H9 (cell line): ENCODE measurements around the gene HSPA1L. TPM values are rescaled to one million over a fixed set of nuclear protein-coding genes. Genes with fewer than 3 reads are reported as not detected.

Experiments
- DNase-seq: peaks from one replicate; pipeline ENCODE4 v3.0.0-alpha.2; 2017
- H2AFZ ChIP-seq: one replicate; pipeline ENCODE4 v1.6.1; 2013; ENCODE audit warnings: mild to moderate bottlenecking, low read length, control low read depth, moderate library complexity
- H2AK5ac ChIP-seq: 2 replicates; pipeline ENCODE4 v1.6.1; 2013; ENCODE audit warnings: low read length, control low read depth, mixed read lengths; ENCODE audit not compliant: insufficient read length
- H2BK120ac ChIP-seq: one replicate; pipeline ENCODE4 v1.6.1; 2013; ENCODE audit warnings: low read depth, mild to moderate bottlenecking, low read length, control low read depth, inconsistent platforms; ENCODE audit not compliant: poor library complexity, severe bottlenecking
- H2BK12ac ChIP-seq: 2 replicates; pipeline ENCODE4 v1.6.1; 2013; ENCODE audit warnings: low read length, control low read depth, mixed read lengths, low read depth; ENCODE audit not compliant: insufficient read length
- H2BK15ac ChIP-seq: 2 replicates; pipeline ENCODE4 v1.6.1; 2013; ENCODE audit warnings: low read depth, low read length, control low read depth
- H2BK20ac ChIP-seq: one replicate; pipeline ENCODE4 v1.6.1; 2013; ENCODE audit warnings: low read depth, mild to moderate bottlenecking, low read length, control low read depth, inconsistent platforms; ENCODE audit not compliant: poor library complexity, severe bottlenecking
- H2BK5ac ChIP-seq: 2 replicates; pipeline ENCODE4 v1.6.1; 2013; ENCODE audit warnings: low read length, control low read depth, mixed read lengths; ENCODE audit not compliant: insufficient read length
- H3K14ac ChIP-seq: 2 replicates; pipeline ENCODE4 v1.6.1; 2013; ENCODE audit warnings: low read length, control low read depth; ENCODE audit not compliant: insufficient read depth
- H3K18ac ChIP-seq: 2 replicates; pipeline ENCODE4 v1.6.1; 2013; ENCODE audit warnings: low read depth, mild to moderate bottlenecking, mixed read lengths, low read length, control low read depth; ENCODE audit not compliant: insufficient read length
- H3K23ac ChIP-seq: 2 replicates; pipeline ENCODE4 v1.6.1; 2013; ENCODE audit warnings: low read length, control low read depth, mixed read lengths, low read depth; ENCODE audit not compliant: insufficient read length
- H3K23me2 ChIP-seq: 2 replicates; pipeline ENCODE4 v1.6.1; 2013; ENCODE audit warnings: low read depth, mild to moderate bottlenecking, mixed read lengths, low read length, control low read depth; ENCODE audit not compliant: insufficient read length, poor library complexity, severe bottlenecking
- H3K27ac ChIP-seq: 2 replicates; pipeline ENCODE4 v1.5.1; 2013; ENCODE audit warnings: low read length, control low read depth, mixed read lengths, low read depth; ENCODE audit not compliant: insufficient read length
- H3K27me3 ChIP-seq: 2 replicates; pipeline ENCODE4 v1.6.1; 2013; ENCODE audit warnings: low read length, control low read depth, inconsistent platforms; ENCODE audit not compliant: insufficient read depth
- H3K4ac ChIP-seq: 2 replicates; pipeline ENCODE4 v1.6.1; 2013; ENCODE audit warnings: low read depth, mild to moderate bottlenecking, control low read depth, inconsistent platforms, low read length, moderate library complexity
- H3K4me1 ChIP-seq: 2 replicates; pipeline ENCODE4 v1.6.1; 2013; ENCODE audit warnings: low read length, control low read depth, inconsistent platforms; ENCODE audit not compliant: insufficient read depth
- H3K4me2 ChIP-seq: 2 replicates; pipeline ENCODE4 v1.6.1; 2013; ENCODE audit warnings: low read length, control low read depth, mixed read lengths; ENCODE audit not compliant: insufficient read length, insufficient read depth
- H3K56ac ChIP-seq: 2 replicates; pipeline ENCODE4 v1.6.1; 2013; ENCODE audit warnings: low read depth, mild to moderate bottlenecking, mixed read lengths, low read length, control low read depth; ENCODE audit not compliant: insufficient read length
- H3K79me1 ChIP-seq: 2 replicates; pipeline ENCODE4 v1.6.1; 2013; ENCODE audit warnings: low read depth, mild to moderate bottlenecking, moderate library complexity, low read length, control low read depth, inconsistent platforms; ENCODE audit not compliant: insufficient read depth, poor library complexity, severe bottlenecking
- H3K79me2 ChIP-seq: 2 replicates; pipeline ENCODE4 v1.6.1; 2013; ENCODE audit warnings: low read length, control low read depth, inconsistent platforms; ENCODE audit not compliant: insufficient read depth
- H3K9ac ChIP-seq: 2 replicates; pipeline ENCODE4 v1.6.1; 2013; ENCODE audit warnings: low read length, control low read depth, mixed read lengths; ENCODE audit not compliant: insufficient read length; ENCODE audit errors: extremely low read depth
- H3K9me3 ChIP-seq: one replicate; pipeline ENCODE4 v1.6.1; 2013; ENCODE audit warnings: low read depth, low read length, inconsistent platforms; ENCODE audit not compliant: control insufficient read depth
- H3T11ph ChIP-seq: one replicate; pipeline ENCODE4 v1.6.1; 2013; ENCODE audit warnings: mild to moderate bottlenecking, low read length, control low read depth, inconsistent platforms
- H4K20me1 ChIP-seq: one replicate; pipeline ENCODE4 v1.6.1; 2013; ENCODE audit not compliant: control insufficient read depth, insufficient read length, insufficient read depth
- H4K5ac ChIP-seq: 2 replicates; pipeline ENCODE4 v1.6.1; 2013; ENCODE audit warnings: low read depth, mild to moderate bottlenecking, mixed read lengths, low read length, control low read depth; ENCODE audit not compliant: insufficient read length
- H4K8ac ChIP-seq: replicated peaks from 2 replicates; pipeline ENCODE4 v1.6.1; 2013; ENCODE audit warnings: low read length, control low read depth, mixed read lengths, low read depth; ENCODE audit not compliant: insufficient read length
- H4K91ac ChIP-seq: 2 replicates; pipeline ENCODE4 v1.6.1; 2013; ENCODE audit warnings: low read depth, mild to moderate bottlenecking, moderate library complexity, mixed read lengths, low read length, control low read depth; ENCODE audit not compliant: insufficient read length
- H3K27ac Mint-ChIP-seq, 3 experiments: 2 replicates in 2 of 3; 3 replicates in 1 of 3; pipeline ENCODE4 v1.8.0; 2020 to 2021; ENCODE audit warnings: mixed read lengths in 3 of 3, mild to moderate bottlenecking in 1 of 3, moderate library complexity in 1 of 3
- H3K27me3 Mint-ChIP-seq: 2 replicates; pipeline ENCODE4 v1.8.0; 2021; ENCODE audit warnings: low read depth, mild to moderate bottlenecking, moderate library complexity, mixed read lengths
- H3K36me3 Mint-ChIP-seq, 3 experiments: 2 replicates in 2 of 3; 3 replicates in 1 of 3; pipeline ENCODE4 v1.8.0; 2020 to 2021; ENCODE audit warnings: low read depth in 3 of 3, mixed read lengths in 3 of 3; ENCODE audit not compliant: insufficient read depth in 1 of 3
- H3K4me1 Mint-ChIP-seq, 2 experiments: 2 replicates each; pipeline ENCODE4 v1.8.0; 2020; ENCODE audit warnings: mixed read lengths in 2 of 2
- H3K4me3 Mint-ChIP-seq, 2 experiments: 2 replicates in 1 of 2; 3 replicates in 1 of 2; pipeline ENCODE4 v1.8.0; 2020 to 2021; ENCODE audit warnings: mild to moderate bottlenecking in 2 of 2, mixed read lengths in 2 of 2, moderate library complexity in 1 of 2
- H3K9me3 Mint-ChIP-seq, 2 experiments: 2 replicates in 1 of 2; 3 replicates in 1 of 2; pipeline ENCODE4 v1.8.0; 2020; ENCODE audit warnings: mild to moderate bottlenecking in 2 of 2, mixed read lengths in 2 of 2, moderate library complexity in 1 of 2
- WGBS: extraction: QIAGEN DNeasy Blood & Tissue Kit; methylation state at CpG from one replicate; pipeline ENCODE4 v1.1.7; 2013; ENCODE audit warnings: missing lambda C conversion rate, low lambda C conversion rate, mixed read lengths; ENCODE audit not compliant: insufficient read length; ENCODE audit errors: extremely low coverage; 5-methylcytosine and 5-hydroxymethylcytosine counted together
- total RNA-seq: library from RNA; stranded (reverse); gene quantifications from 2 replicates; pipeline ENCODE4 v1.2.1, GENCODE V29; 2021
- TF ChIP-seq, protein P1 (sequence below): fragments of 200-600 bp; sonication (generic); conservative IDR thresholded peaks from 3 replicates; pipeline ENCODE4 v1.8.0; 2021; ENCODE audit warnings: antibody characterized with exemption, mild to moderate bottlenecking

HSPA1L gene
- total RNA-seq, 1 experiment from 2014 or later: 2.5 TPM

DNA sequence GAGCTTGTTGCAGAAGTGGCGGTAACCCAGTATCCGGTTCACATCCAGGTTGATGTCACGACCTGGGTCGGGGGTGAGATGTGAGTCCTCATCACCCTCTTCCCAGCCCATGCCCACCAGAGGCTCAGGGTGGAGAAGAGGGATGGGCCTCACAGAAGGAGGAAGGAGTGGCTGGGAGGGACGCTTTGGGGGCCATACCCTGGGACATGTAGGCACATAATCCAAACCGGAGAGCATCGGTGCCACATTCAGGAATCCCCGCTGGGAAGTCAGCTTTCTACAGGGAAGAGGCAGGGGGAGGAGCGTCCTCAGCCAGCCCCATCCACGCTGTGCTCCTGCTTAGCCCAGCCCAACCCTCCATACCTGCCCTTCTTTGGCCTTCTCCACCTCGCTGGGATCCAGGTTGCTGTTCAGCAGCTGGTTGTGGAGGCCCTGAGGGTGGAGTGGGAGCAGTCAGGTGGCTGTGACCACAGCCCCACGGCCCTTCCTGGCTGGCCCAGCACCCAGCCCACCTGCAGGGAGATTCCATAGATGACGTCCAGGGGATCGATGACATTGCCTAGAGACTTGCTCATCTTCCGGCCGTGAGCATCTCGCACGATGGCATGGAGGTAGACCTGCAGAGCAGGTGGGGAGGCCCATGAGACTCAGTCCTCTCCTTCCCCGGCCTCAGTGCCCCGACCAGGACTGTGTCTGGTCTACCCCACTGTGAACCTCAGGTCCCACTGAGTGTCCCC is 34.4 kb downstream of the HSPA1L start:
- H3K4me1 Mint-ChIP-seq: peaks cover 4 to 8% of the 10 kb centered on the region in 2 experiments; a peak in 3 of 4 replicates
- H3T11ph ChIP-seq: no peak overlapping the region
- no peak overlapping the region for H3K14ac ChIP-seq
- H3K27me3 ChIP-seq: no peaks in the 10 kb centered on the region
- no peak overlapping the region for H3K9ac ChIP-seq
- no peaks in the 10 kb centered on the region for H3K9me3 Mint-ChIP-seq
- no peaks in the 10 kb centered on the region for H4K20me1 ChIP-seq
- H3K79me2 ChIP-seq: no peaks in the 10 kb centered on the region
- H3K4ac ChIP-seq: no peak overlapping the region
- H2BK120ac ChIP-seq: no peak overlapping the region
- no peak overlapping the region for H4K91ac ChIP-seq
- no peak overlapping the region for H2AFZ ChIP-seq
- no peak overlapping the region for H4K5ac ChIP-seq
- H3K27ac ChIP-seq: no peak overlapping the region
- H2BK5ac ChIP-seq: no peak overlapping the region
- no peak overlapping the region for H3K56ac ChIP-seq
- no peak overlapping the region for H2BK12ac ChIP-seq
- no peak overlapping the region for H3K18ac ChIP-seq
- peaks cover 43 to 76% (median 58%) of the 10 kb centered on the region in 3 experiments for H3K36me3 Mint-ChIP-seq
- no peaks in the 10 kb centered on the region for H3K9me3 ChIP-seq
- H2AK5ac ChIP-seq: no peak overlapping the region
- no peak overlapping the region for H4K8ac ChIP-seq
- H3K4me3 Mint-ChIP-seq: no peak overlapping the region
- H2BK15ac ChIP-seq: no peak overlapping the region
- no peaks in the 10 kb centered on the region for H3K27me3 Mint-ChIP-seq
- H3K79me1 ChIP-seq: no peaks in the 10 kb centered on the region
- no peak overlapping the region for H3K23ac ChIP-seq
- no peak overlapping the region for H3K4me2 ChIP-seq
- H3K4me1 ChIP-seq: no peaks in the 10 kb centered on the region
- no peak overlapping the region for H2BK20ac ChIP-seq
- TF ChIP-seq, protein P1, sequence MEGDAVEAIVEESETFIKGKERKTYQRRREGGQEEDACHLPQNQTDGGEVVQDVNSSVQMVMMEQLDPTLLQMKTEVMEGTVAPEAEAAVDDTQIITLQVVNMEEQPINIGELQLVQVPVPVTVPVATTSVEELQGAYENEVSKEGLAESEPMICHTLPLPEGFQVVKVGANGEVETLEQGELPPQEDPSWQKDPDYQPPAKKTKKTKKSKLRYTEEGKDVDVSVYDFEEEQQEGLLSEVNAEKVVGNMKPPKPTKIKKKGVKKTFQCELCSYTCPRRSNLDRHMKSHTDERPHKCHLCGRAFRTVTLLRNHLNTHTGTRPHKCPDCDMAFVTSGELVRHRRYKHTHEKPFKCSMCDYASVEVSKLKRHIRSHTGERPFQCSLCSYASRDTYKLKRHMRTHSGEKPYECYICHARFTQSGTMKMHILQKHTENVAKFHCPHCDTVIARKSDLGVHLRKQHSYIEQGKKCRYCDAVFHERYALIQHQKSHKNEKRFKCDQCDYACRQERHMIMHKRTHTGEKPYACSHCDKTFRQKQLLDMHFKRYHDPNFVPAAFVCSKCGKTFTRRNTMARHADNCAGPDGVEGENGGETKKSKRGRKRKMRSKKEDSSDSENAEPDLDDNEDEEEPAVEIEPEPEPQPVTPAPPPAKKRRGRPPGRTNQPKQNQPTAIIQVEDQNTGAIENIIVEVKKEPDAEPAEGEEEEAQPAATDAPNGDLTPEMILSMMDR: no peak
- no peak overlapping the region for H3K27ac Mint-ChIP-seq
- H3K23me2 ChIP-seq: no peaks in the 10 kb centered on the region
- DNase-seq: no peak
- WGBS: no CpG with 5 or more reads among the region's 20 CpGs
